ENCODE data around the gene LACRT. TPM values are rescaled to one million over a fixed set of nuclear protein-coding genes. Genes with fewer than 3 reads are reported as not detected.

Gene LACRT
- total and polyA plus RNA-seq, 9 of the 15 experiments (the other 6 are each of a cell fraction or from before 2014, with no cell fraction given): not detected

DNA sequence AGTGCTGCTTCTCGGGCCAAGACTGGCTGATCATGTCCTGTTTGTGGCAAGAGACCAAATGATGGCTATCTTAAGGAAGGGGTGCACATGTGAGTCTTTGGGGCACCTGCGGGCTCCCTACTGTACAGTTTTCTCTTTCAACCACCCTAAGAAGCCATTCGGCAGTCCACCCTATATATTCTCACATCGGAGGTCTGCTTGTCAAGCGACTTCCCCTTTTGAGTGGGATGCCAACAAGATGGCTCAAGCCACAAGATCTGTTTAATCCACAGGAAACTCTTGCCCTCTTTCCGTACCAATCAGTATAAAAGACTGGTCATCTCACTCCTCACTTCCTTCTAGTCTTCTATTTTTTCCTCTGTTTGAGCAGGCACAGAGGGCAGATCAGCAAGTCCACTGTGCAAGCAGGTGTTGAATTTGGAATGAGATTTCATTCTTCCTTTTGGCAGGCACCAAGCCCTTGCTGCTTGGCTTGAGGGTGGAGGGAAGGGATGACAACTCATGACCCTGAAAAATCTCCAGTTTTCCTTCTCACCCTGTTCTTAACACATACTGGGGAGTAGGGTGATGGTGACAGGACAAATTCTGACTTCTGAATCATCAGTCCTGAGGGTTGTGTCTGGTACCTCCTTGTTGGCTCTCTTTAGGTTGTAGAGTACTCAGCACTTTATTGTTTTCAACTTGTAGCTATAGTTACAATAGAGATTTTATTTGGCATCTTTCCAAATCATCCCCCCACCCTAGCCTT is 17.6 kb downstream of the LACRT start (continued):
- TF ChIP-seq, protein P1, sequence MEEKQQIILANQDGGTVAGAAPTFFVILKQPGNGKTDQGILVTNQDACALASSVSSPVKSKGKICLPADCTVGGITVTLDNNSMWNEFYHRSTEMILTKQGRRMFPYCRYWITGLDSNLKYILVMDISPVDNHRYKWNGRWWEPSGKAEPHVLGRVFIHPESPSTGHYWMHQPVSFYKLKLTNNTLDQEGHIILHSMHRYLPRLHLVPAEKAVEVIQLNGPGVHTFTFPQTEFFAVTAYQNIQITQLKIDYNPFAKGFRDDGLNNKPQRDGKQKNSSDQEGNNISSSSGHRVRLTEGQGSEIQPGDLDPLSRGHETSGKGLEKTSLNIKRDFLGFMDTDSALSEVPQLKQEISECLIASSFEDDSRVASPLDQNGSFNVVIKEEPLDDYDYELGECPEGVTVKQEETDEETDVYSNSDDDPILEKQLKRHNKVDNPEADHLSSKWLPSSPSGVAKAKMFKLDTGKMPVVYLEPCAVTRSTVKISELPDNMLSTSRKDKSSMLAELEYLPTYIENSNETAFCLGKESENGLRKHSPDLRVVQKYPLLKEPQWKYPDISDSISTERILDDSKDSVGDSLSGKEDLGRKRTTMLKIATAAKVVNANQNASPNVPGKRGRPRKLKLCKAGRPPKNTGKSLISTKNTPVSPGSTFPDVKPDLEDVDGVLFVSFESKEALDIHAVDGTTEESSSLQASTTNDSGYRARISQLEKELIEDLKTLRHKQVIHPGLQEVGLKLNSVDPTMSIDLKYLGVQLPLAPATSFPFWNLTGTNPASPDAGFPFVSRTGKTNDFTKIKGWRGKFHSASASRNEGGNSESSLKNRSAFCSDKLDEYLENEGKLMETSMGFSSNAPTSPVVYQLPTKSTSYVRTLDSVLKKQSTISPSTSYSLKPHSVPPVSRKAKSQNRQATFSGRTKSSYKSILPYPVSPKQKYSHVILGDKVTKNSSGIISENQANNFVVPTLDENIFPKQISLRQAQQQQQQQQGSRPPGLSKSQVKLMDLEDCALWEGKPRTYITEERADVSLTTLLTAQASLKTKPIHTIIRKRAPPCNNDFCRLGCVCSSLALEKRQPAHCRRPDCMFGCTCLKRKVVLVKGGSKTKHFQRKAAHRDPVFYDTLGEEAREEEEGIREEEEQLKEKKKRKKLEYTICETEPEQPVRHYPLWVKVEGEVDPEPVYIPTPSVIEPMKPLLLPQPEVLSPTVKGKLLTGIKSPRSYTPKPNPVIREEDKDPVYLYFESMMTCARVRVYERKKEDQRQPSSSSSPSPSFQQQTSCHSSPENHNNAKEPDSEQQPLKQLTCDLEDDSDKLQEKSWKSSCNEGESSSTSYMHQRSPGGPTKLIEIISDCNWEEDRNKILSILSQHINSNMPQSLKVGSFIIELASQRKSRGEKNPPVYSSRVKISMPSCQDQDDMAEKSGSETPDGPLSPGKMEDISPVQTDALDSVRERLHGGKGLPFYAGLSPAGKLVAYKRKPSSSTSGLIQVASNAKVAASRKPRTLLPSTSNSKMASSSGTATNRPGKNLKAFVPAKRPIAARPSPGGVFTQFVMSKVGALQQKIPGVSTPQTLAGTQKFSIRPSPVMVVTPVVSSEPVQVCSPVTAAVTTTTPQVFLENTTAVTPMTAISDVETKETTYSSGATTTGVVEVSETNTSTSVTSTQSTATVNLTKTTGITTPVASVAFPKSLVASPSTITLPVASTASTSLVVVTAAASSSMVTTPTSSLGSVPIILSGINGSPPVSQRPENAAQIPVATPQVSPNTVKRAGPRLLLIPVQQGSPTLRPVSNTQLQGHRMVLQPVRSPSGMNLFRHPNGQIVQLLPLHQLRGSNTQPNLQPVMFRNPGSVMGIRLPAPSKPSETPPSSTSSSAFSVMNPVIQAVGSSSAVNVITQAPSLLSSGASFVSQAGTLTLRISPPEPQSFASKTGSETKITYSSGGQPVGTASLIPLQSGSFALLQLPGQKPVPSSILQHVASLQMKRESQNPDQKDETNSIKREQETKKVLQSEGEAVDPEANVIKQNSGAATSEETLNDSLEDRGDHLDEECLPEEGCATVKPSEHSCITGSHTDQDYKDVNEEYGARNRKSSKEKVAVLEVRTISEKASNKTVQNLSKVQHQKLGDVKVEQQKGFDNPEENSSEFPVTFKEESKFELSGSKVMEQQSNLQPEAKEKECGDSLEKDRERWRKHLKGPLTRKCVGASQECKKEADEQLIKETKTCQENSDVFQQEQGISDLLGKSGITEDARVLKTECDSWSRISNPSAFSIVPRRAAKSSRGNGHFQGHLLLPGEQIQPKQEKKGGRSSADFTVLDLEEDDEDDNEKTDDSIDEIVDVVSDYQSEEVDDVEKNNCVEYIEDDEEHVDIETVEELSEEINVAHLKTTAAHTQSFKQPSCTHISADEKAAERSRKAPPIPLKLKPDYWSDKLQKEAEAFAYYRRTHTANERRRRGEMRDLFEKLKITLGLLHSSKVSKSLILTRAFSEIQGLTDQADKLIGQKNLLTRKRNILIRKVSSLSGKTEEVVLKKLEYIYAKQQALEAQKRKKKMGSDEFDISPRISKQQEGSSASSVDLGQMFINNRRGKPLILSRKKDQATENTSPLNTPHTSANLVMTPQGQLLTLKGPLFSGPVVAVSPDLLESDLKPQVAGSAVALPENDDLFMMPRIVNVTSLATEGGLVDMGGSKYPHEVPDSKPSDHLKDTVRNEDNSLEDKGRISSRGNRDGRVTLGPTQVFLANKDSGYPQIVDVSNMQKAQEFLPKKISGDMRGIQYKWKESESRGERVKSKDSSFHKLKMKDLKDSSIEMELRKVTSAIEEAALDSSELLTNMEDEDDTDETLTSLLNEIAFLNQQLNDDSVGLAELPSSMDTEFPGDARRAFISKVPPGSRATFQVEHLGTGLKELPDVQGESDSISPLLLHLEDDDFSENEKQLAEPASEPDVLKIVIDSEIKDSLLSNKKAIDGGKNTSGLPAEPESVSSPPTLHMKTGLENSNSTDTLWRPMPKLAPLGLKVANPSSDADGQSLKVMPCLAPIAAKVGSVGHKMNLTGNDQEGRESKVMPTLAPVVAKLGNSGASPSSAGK (IDR thresholded peaks at IDR 0.05): no peak
- peak; percentile 42; the same call in 1 of the 2 replicates for TF ChIP-seq NFIC (IDR thresholded peaks at IDR 0.05)
- TF ChIP-seq, protein P2, sequence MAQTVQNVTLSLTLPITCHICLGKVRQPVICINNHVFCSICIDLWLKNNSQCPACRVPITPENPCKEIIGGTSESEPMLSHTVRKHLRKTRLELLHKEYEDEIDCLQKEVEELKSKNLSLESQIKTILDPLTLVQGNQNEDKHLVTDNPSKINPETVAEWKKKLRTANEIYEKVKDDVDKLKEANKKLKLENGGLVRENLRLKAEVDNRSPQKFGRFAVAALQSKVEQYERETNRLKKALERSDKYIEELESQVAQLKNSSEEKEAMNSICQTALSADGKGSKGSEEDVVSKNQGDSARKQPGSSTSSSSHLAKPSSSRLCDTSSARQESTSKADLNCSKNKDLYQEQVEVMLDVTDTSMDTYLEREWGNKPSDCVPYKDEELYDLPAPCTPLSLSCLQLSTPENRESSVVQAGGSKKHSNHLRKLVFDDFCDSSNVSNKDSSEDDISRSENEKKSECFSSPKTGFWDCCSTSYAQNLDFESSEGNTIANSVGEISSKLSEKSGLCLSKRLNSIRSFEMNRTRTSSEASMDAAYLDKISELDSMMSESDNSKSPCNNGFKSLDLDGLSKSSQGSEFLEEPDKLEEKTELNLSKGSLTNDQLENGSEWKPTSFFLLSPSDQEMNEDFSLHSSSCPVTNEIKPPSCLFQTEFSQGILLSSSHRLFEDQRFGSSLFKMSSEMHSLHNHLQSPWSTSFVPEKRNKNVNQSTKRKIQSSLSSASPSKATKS (CRISPR knock-in tag; IDR thresholded peaks at IDR 0.05): no peak
- TF ChIP-seq, protein P3, sequence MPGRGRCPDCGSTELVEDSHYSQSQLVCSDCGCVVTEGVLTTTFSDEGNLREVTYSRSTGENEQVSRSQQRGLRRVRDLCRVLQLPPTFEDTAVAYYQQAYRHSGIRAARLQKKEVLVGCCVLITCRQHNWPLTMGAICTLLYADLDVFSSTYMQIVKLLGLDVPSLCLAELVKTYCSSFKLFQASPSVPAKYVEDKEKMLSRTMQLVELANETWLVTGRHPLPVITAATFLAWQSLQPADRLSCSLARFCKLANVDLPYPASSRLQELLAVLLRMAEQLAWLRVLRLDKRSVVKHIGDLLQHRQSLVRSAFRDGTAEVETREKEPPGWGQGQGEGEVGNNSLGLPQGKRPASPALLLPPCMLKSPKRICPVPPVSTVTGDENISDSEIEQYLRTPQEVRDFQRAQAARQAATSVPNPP (IDR thresholded peaks at IDR 0.05; ENCODE audit: borderline replicate concordance, insufficient read depth, insufficient read length): no peak

Measured in K562 (cell line).